D721Med (cell line): ENCODE data around the gene RNF32.

ENCODE experiments used
- DNase-seq: peaks from one replicate; pipeline ENCODE4 v3.0.0; 2011; ENCODE audit warnings: low spot score; ENCODE audit not compliant: insufficient read length
- FAIRE-seq: peaks from 2 replicates; lab custom pipeline; 2011; peaks lifted over from hg19 to GRCh38; lab: Jason Lieb, UNC
- TF ChIP-seq, protein P1 (sequence below): IDR thresholded peaks from 2 replicates; pipeline ENCODE4 v1.5.1; 2012; ENCODE audit warnings: mild to moderate bottlenecking, control low read depth; ENCODE audit not compliant: insufficient read depth; ENCODE audit errors: missing control alignments

RNF32 gene

DNA sequence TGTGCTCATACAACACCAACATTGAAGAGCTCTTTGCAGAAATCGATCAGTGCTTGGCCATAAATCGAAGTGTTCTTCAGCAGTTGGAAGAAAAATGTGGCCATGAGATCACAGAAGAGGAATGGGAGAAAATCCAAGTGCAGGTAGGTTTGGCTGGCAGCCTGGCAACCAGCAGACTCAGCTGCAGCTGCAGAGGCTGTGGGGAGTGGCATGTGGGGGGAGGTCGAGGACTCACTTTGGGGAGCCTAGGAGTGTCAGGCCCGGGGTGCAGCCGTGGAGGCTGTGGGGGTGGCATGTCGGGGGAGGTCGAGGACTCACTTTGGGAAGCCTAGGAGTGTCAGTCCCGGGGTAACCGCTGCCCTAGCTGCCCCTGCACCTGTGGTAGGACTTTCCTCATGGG, 35.1 kb downstream of the RNF32 start:
- TF ChIP-seq, protein P1, sequence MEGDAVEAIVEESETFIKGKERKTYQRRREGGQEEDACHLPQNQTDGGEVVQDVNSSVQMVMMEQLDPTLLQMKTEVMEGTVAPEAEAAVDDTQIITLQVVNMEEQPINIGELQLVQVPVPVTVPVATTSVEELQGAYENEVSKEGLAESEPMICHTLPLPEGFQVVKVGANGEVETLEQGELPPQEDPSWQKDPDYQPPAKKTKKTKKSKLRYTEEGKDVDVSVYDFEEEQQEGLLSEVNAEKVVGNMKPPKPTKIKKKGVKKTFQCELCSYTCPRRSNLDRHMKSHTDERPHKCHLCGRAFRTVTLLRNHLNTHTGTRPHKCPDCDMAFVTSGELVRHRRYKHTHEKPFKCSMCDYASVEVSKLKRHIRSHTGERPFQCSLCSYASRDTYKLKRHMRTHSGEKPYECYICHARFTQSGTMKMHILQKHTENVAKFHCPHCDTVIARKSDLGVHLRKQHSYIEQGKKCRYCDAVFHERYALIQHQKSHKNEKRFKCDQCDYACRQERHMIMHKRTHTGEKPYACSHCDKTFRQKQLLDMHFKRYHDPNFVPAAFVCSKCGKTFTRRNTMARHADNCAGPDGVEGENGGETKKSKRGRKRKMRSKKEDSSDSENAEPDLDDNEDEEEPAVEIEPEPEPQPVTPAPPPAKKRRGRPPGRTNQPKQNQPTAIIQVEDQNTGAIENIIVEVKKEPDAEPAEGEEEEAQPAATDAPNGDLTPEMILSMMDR = no peak
- FAIRE-seq = no peak
- no peak for DNase-seq

DNA sequence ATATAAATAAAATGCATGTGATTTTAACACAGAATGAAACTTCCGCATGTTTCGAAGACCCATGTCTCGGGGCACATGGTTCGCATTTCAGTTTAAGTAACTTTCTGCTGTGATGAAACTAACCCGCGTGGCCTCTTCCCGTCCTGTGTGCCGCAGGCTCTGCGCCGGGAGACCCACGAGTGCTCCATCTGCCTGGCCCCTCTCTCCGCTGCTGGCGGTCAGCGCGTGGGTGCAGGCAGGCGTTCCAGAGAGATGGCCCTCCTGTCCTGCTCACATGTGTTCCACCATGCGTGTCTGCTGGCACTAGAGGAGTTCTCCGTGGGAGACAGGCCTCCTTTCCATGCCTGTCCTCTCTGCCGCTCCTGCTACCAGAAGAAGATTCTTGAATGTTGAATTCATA, 35.7 kb downstream of the RNF32 start:
- no peak for DNase-seq
- FAIRE-seq = no peak
- TF ChIP-seq, protein P1 = no peak

DNA sequence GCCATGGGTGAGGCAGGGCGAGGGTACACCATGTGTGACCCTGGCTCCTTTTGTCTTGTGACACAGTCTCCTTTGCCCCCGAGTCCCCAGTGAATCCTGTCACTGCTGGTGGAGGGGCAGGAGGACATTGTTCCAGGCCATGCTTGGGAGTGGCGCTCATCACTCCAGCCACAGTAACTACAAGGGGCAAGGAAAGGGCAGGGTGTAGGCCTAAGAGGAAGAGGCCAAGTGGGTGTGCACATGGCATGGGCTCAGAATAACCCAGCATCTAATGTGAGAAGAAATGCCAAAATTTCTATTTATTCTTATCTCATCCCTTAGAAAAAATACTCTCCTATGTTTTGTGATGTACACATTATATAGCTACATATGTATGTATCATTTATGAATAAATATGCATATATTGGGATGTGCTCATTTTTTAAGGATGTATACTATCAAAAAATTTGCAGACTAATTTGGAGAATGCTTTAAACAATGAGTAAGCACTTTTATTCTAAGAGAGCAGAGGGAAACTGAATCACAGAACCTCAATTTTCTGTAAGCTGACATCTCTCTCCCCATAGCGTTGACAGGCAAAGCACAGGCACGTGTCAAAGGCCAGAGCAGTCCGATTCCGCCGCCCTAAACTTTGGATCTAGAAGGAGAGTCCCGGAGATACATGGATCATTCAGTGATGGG, 36.9 kb downstream of the RNF32 start:
- TF ChIP-seq, protein P1 = no peak
- no peak for FAIRE-seq
- DNase-seq = no peak

GRCh38 chr7:156680281-156680680, 39.7 kb downstream of the RNF32 start:
- DNase-seq (no peak), FAIRE-seq (no peak)
- TF ChIP-seq, protein P1 = no peak

DNA sequence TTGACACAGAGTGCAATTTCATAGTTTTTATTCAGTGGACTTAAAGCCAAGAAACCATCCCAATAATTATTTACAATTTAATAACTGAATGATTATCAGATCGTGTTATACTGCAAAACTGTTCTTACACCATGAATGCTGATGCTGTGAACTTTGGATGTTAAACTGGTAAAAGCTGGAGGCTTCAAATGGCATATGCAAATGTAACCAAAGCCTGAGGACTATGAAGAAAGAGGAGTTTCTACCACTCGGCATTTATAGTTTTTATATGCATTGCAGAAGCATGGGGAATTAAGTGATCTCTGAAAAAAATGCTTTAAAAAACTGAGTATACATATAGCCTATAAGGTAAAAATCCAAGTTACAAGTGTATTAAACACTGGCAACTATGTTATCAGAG, 42.4 kb downstream of the RNF32 start:
- no peak for DNase-seq
- TF ChIP-seq, protein P1 = no peak
- FAIRE-seq = no peak

- TF ChIP-seq, protein P1 = no peak
- FAIRE-seq = no peak
- no peak for DNase-seq
These were observed 43.7 kb downstream of the RNF32 start for GRCh38 chr7:156684251-156684650.

GRCh38 chr7:156684661-156685060, 44.1 kb downstream of the RNF32 start:
- DNase-seq (no peak), FAIRE-seq (no peak)
- TF ChIP-seq, protein P1 = no peak
